ENCODE data around the gene JAKMIP1.
"Not testable (repeated sequence)": the region's sequence is repeated elsewhere in the genome, so short reads cannot be mapped to it uniquely, and the experiment has no call there.

Gene JAKMIP1

DNA sequence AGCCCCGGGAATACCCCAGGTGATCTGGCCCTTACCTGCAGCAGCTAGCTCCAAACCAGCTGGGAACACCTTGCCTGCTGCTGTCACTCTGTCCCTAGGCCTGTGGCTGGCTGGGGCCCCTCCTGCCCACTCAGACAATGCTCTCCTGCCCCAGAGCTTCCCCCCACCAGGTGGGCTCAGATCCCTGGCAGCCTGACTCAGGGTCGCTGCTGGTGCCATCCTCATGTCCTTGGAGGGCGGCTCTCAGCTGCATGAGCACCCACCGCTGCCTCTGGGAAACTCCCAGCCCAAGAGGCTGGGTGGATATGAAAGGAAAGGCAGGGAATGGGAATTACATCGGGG is 197.9 kb downstream of the JAKMIP1 start:
- Histone ChIP-seq H3K9me3 (ENCODE audit: control insufficient read depth, insufficient read depth, low read length) (no peaks in the 10 kb centered on the region), H3K4me1 (ENCODE audit: control insufficient read depth, insufficient read depth, low read length) (no peaks in the 10 kb centered on the region), H3K27ac (ENCODE audit: low read length) (no peak overlapping the region), H3K27me3 (ENCODE audit: control insufficient read depth, insufficient read depth, low read length) (peaks cover 6% of the 10 kb centered on the region), H3K4me3 (ENCODE audit: low read length) (no peak overlapping the region), H3K36me3 (ENCODE audit: control insufficient read depth, insufficient read depth, low read length) (no peaks in the 10 kb centered on the region)
- DNase-seq (ENCODE audit: low read depth, low spot score) = no peak
- no CpG with 5 or more reads among the region's 5 CpGs for WGBS (ENCODE audit: insufficient coverage, insufficient read length)

DNA sequence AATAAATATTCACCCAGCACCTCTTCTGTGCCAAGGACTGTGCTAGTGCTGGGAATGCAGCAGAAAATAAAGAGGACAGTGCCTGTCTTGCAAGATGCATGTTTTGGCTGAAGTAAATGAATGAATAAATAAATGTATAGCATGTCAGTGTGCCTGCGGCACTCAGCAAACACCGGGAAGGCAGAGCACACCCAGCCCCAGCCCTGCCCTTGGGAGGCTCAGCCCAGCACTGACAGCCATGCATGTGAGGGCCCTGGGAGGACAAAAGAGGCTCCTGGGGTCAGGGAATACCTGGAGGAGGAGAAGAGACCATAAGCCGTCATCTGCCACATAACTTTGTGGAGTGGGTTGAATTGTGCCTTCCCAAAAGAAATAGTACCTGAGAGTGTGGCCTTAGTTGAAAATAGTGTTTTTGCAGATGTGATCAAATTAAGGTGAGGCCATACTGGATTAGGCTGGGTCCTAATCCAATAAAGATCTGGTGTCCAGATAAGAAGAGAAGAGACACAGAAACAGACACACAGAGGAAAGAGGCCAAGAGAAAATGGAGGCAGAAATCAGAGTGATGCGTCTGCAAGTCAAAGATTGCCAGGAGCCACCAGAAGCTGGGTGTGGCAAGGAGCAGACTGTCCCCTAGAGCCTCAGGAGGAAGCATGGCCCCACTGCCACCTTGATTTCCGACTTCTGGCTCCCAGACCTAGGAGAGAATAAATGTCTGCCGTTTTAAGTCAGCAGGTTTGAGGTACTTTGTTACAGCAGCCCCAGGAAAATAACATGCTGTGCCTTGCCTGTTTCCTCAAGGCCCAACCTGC is 198.5 kb downstream of the JAKMIP1 start:
- H3K27ac ChIP-seq (ENCODE audit: low read length) = no peak overlapping the region
- H3K27me3 ChIP-seq (ENCODE audit: control insufficient read depth, insufficient read depth, low read length) = peaks cover 4% of the 10 kb centered on the region
- H3K36me3 ChIP-seq (ENCODE audit: control insufficient read depth, insufficient read depth, low read length) = no peaks in the 10 kb centered on the region
- WGBS (ENCODE audit: insufficient coverage, insufficient read length) = no CpG with 5 or more reads among the region's 6 CpGs
- H3K4me1 ChIP-seq (ENCODE audit: control insufficient read depth, insufficient read depth, low read length) = no peaks in the 10 kb centered on the region
- no peak overlapping the region for H3K4me3 ChIP-seq (ENCODE audit: low read length)
- no peak for DNase-seq (ENCODE audit: low read depth, low spot score)
- H3K9me3 ChIP-seq (ENCODE audit: control insufficient read depth, insufficient read depth, low read length) = no peaks in the 10 kb centered on the region

DNA sequence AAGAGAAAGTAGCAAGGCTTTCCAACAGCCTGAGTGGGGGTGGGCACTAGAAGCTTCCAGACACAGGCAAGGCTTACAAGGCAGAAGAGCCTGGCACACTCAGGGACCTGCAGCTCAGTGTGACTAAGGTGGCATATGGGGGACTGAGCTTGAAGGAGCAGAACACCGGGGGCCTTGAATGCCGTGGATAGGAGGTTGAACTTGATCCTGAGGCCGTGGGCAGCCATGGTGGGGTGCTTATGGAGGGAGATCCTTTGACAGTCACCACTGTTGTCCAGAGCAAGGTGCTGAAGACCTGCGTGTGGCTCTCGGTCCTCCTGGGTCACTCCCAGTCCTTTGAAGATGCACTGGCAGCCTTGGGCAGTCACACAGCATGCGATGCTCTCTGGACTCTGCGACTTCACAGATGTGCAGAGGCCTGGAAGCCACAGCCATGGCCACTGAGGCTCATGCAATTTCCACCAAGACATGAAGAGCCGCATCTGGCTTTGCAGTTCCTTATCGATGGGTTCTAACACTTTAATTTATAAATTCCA is 200.5 kb downstream of the JAKMIP1 start:
- no peaks in the 10 kb centered on the region for H3K27me3 ChIP-seq (ENCODE audit: control insufficient read depth, insufficient read depth, low read length)
- no peak overlapping the region for H3K27ac ChIP-seq (ENCODE audit: low read length)
- no CpG with 5 or more reads among the region's 9 CpGs for WGBS (ENCODE audit: insufficient coverage, insufficient read length)
- H3K4me1 ChIP-seq (ENCODE audit: control insufficient read depth, insufficient read depth, low read length) = no peaks in the 10 kb centered on the region
- no peak for DNase-seq (ENCODE audit: low read depth, low spot score)
- H3K9me3 ChIP-seq (ENCODE audit: control insufficient read depth, insufficient read depth, low read length) = no peaks in the 10 kb centered on the region
- H3K36me3 ChIP-seq (ENCODE audit: control insufficient read depth, insufficient read depth, low read length) = no peaks in the 10 kb centered on the region
- no peak overlapping the region for H3K4me3 ChIP-seq (ENCODE audit: low read length)

DNA sequence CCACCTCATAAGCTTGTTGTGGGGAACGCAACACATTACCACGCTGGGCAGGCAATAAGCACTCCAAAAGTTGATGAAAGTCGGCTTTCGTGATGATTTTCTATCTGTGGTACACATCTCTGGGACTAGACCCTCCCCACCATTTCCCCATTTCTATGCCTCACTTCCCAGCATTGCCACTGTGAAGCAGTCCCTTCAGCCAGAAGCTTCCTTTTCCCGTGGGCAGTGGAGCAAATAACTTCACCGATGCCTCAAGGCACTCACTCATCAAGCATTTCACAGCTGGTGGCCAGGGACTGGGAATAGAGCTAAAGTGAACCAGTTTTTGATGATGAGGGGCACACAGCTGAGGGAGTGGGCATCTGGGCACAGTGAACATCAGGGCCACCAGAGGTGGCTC is 201.0 kb downstream of the JAKMIP1 start:
- no CpG with 5 or more reads among the region's 6 CpGs for WGBS (ENCODE audit: insufficient coverage, insufficient read length)
- H3K9me3 ChIP-seq (ENCODE audit: control insufficient read depth, insufficient read depth, low read length) = no peaks in the 10 kb centered on the region
- DNase-seq (ENCODE audit: low read depth, low spot score) = no peak

DNA sequence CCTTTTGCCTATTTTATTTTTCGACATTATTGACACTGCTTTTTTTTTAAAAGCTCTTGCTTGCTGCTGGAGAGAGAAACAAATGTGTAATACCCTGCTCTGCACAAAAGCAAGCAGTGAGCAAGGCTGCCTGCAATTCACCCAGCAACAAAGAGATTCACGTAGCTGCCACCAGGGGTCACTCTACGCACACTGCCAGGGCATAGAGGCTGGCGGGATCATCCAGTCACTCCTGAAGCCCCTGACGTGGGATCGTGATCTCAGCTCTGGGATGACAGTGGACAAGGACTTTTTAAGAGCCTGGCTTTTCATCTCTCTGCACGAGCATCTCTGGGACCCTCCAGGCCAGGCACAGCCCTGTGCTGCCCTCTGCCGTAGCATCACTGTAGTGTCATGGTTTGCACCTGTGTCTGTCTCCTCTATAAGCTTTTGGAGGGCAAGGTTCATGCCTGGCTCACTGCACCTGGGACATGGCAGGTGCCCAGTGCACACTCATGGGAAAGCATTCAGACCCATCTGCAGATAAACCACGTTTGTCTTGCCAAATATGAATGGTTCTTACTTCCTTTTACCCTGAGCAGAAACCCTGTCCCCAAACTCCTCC is 201.9 kb downstream of the JAKMIP1 start:
- H3K4me3 ChIP-seq (ENCODE audit: low read length) = no peak overlapping the region
- H3K4me1 ChIP-seq (ENCODE audit: control insufficient read depth, insufficient read depth, low read length) = no peaks in the 10 kb centered on the region
- H3K27ac ChIP-seq (ENCODE audit: low read length) = no peak overlapping the region
- WGBS (ENCODE audit: insufficient coverage, insufficient read length) = no CpG with 5 or more reads among the region's 9 CpGs
- H3K9me3 ChIP-seq (ENCODE audit: control insufficient read depth, insufficient read depth, low read length) = no peaks in the 10 kb centered on the region
- H3K36me3 ChIP-seq (ENCODE audit: control insufficient read depth, insufficient read depth, low read length) = no peaks in the 10 kb centered on the region
- H3K27me3 ChIP-seq (ENCODE audit: control insufficient read depth, insufficient read depth, low read length) = no peaks in the 10 kb centered on the region
- DNase-seq (ENCODE audit: low read depth, low spot score) = no peak

More for the DNA sequence above, 201.0 kb downstream of the JAKMIP1 start:
- Histone ChIP-seq H3K27me3 (ENCODE audit: control insufficient read depth, insufficient read depth, low read length) (no peaks in the 10 kb centered on the region), H3K4me1 (ENCODE audit: control insufficient read depth, insufficient read depth, low read length) (no peaks in the 10 kb centered on the region), H3K27ac (ENCODE audit: low read length) (no peak overlapping the region), H3K36me3 (ENCODE audit: control insufficient read depth, insufficient read depth, low read length) (no peaks in the 10 kb centered on the region), H3K4me3 (ENCODE audit: low read length) (no peak overlapping the region)

DNA sequence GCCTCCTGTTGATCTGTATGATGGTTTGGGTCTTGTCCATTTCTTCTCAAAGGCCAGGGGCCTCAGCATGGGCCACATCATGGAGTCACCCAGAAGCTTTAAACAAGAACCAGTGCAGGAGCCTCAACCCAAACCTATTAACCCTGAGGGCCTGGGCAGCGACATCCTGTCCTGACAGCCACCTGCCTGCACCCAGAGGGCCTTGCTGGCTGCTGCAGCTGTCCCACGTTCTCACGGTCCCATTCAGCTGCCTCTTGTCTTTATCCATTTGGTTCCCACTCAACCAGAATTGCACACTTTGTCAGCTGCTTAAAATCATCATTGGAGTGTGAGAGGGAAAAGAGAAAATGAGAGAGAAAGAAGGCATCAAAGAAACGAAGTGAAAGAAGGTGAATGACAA is 203.7 kb downstream of the JAKMIP1 start:
- Histone ChIP-seq H3K4me1 (ENCODE audit: control insufficient read depth, insufficient read depth, low read length) (no peaks in the 10 kb centered on the region), H3K27me3 (ENCODE audit: control insufficient read depth, insufficient read depth, low read length) (no peaks in the 10 kb centered on the region), H3K36me3 (ENCODE audit: control insufficient read depth, insufficient read depth, low read length) (no peaks in the 10 kb centered on the region), H3K27ac (ENCODE audit: low read length) (no peak overlapping the region), H3K9me3 (ENCODE audit: control insufficient read depth, insufficient read depth, low read length) (no peaks in the 10 kb centered on the region), H3K4me3 (ENCODE audit: low read length) (no peak overlapping the region)
- no peak for DNase-seq (ENCODE audit: low read depth, low spot score)
- WGBS (ENCODE audit: insufficient coverage, insufficient read length) = no CpG with 5 or more reads among the region's 4 CpGs

DNA sequence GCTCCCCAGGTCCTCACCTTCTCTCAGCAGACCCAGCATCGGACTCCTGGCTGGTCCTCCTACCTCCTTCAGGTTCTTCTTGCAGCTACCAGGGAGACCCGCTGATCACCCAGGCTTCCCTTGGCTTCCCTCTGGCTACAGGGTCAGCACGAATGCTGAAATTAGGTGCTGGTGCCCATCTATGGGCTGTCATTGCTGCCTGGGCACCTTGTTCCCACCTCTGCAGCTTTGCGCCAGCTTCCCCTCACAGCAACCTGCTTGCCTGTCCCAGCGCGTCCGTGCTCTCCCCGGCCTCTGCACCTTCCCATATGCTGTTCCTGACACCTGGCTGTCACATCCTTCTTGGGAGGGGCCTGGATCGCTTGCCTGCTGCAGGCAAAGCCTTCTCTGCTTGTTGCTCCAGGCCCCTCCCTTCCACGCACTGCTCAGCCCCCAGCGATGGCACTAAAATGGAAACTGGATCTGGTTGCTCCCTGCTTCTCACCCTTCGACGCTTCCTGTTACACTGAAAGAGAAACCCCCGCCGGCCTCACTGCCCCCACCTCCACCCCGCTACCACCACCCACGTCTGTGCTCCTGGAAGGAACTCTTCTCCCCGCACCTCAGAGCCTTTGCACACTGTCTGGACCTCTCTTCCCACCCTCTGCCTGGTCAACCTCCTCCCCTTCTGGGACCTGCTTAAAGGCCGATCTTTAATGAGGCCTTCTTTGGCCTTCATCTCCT is 204.3 kb downstream of the JAKMIP1 start:
- no peak for DNase-seq (ENCODE audit: low read depth, low spot score)
- no peaks in the 10 kb centered on the region for H3K36me3 ChIP-seq (ENCODE audit: control insufficient read depth, insufficient read depth, low read length)
- H3K9me3 ChIP-seq (ENCODE audit: control insufficient read depth, insufficient read depth, low read length) = no peaks in the 10 kb centered on the region
- no peaks in the 10 kb centered on the region for H3K27me3 ChIP-seq (ENCODE audit: control insufficient read depth, insufficient read depth, low read length)
- no peak overlapping the region for H3K4me3 ChIP-seq (ENCODE audit: low read length)
- no CpG with 5 or more reads among the region's 19 CpGs for WGBS (ENCODE audit: insufficient coverage, insufficient read length)
- no peak overlapping the region for H3K27ac ChIP-seq (ENCODE audit: low read length)
- H3K4me1 ChIP-seq (ENCODE audit: control insufficient read depth, insufficient read depth, low read length) = no peaks in the 10 kb centered on the region

DNA sequence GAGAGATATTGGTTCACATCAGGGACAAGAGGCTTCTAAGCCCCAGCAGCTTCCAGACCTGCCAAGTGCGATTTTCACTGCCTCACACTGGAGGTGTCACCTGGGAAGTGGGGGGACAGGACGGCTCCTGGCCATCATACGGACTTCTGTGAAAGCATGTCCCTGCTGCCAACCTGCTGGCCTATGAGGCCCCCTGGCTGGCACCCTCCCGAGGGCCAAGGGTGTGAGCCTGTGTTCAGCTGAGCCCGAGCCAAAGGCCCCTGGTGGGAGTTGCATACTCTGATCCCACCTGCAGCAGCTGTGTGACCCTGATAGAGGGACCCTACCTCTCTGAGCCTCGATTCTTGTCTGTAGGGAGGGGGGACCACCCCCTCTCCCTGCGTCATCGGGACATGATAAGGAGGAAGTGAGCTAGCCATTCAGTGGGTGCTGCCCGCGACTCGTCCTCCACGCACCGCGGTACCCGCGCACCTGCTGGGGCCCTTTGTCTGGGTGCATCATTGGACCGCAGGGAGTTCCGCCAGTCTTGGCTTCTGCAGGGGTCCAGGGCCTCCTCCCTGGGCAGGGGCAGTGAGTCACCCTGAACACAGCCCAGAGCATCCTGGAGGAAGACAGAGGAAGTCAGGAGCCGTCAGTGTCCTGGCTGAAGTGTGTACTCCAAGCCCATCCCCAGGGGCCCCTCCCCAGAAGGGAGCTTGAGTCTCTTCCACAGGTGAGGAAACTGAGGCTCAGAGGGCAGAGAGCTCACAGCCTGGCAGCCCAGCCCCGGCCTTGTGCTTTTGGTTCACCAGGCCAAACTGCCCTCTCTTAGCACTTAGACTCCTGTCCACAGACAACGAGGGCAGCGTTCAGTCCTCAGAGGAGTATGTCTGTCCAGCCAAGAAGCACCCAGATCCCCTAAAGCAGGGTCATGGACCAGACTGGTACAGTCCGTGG is 206.2 kb downstream of the JAKMIP1 start:
- Histone ChIP-seq H3K4me3 (ENCODE audit: low read length) (no peak overlapping the region), H3K27me3 (ENCODE audit: control insufficient read depth, insufficient read depth, low read length) (no peaks in the 10 kb centered on the region), H3K27ac (ENCODE audit: low read length) (no peak overlapping the region), H3K4me1 (ENCODE audit: control insufficient read depth, insufficient read depth, low read length) (no peaks in the 10 kb centered on the region), H3K9me3 (ENCODE audit: control insufficient read depth, insufficient read depth, low read length) (no peaks in the 10 kb centered on the region), H3K36me3 (ENCODE audit: control insufficient read depth, insufficient read depth, low read length) (no peaks in the 10 kb centered on the region)
- WGBS (ENCODE audit: insufficient coverage, insufficient read length) = no CpG with 5 or more reads among the region's 23 CpGs
- no peak for DNase-seq (ENCODE audit: low read depth, low spot score)

DNA sequence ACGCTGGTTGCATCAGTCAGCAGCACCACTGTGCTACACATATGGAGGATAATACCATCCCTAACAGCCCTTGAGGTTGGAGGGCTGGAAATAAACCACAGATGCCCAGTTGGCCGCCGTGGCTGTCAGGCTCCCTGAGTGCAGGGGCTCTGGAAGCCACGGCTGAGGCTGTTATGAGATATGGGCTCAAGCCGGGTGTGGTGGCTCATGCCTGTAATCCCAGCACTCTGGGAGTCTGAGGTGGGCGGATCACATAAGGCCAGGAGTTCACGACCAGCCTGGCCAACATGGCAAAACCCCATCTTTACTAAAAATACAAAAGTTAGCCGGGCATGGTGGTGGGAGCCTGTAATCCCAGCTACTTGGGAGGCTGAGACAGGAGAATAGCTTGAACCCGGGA is 207.0 kb downstream of the JAKMIP1 start:
- not testable (repeated sequence) for H3K4me3 ChIP-seq (ENCODE audit: low read length); H3K27me3 ChIP-seq (ENCODE audit: control insufficient read depth, insufficient read depth, low read length)
- WGBS (ENCODE audit: insufficient coverage, insufficient read length) = no CpG with 5 or more reads among the region's 9 CpGs

DNA sequence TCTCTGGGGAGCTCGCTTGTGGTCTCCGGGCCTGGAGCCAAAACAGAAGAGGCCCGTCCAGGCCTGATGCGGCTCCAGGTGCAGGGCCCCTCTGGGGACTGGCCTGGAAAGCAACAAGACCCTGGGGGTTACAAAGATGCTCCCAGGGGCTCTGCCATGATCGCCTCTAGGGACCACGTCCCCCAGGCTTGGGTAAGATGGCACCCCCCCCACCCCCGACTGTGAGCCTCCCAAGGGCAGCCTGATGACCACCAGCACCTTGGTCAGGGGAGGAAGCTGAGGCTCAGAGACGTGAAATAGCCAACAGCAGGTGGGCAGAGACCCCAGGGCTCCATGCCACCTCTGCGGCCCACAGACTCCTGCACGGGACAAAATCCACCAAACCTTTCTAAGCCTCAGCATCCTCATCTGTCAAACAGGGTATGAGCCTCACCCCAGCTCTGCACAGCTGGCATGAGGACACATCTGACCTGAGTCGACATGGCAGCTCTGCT is 207.5 kb downstream of the JAKMIP1 start:
- whole genome bisulfite sequencing (ENCODE audit: insufficient coverage, insufficient read length) = no CpG with 5 or more reads among the region's 11 CpGs
- no peak overlapping the region for H3K4me3 ChIP-seq (ENCODE audit: low read length)
- no peak for DNase-seq (ENCODE audit: low read depth, low spot score)
- H3K36me3 ChIP-seq (ENCODE audit: control insufficient read depth, insufficient read depth, low read length) = no peaks in the 10 kb centered on the region
- no peak overlapping the region for H3K27ac ChIP-seq (ENCODE audit: low read length)
- no peaks in the 10 kb centered on the region for H3K9me3 ChIP-seq (ENCODE audit: control insufficient read depth, insufficient read depth, low read length)
- no peaks in the 10 kb centered on the region for H3K27me3 ChIP-seq (ENCODE audit: control insufficient read depth, insufficient read depth, low read length)
- no peaks in the 10 kb centered on the region for H3K4me1 ChIP-seq (ENCODE audit: control insufficient read depth, insufficient read depth, low read length)

More for the DNA sequence above, 207.0 kb downstream of the JAKMIP1 start:
- not testable (repeated sequence) for H3K27ac ChIP-seq (ENCODE audit: low read length); H3K4me1 ChIP-seq (ENCODE audit: control insufficient read depth, insufficient read depth, low read length); H3K36me3 ChIP-seq (ENCODE audit: control insufficient read depth, insufficient read depth, low read length); DNase-seq (ENCODE audit: low read depth, low spot score); H3K9me3 ChIP-seq (ENCODE audit: control insufficient read depth, insufficient read depth, low read length)

All from iPS DF 6.9 (cell line).